GM18526 (cell line): ENCODE measurements around the gene SMIM45.

ENCODE experiments used
- POLR2A ChIP-seq: IDR thresholded peaks from 3 replicates; pipeline ENCODE4 v1.6.1; 2011; ENCODE audit not compliant: insufficient read length; ENCODE audit errors: extremely low read depth

The SMIM45 gene

GRCh38 chr22:41923595-41924276, 28.2 kb upstream of the SMIM45 start:
- no peak for TF ChIP-seq POLR2A

- TF ChIP-seq POLR2A = no peak
Measured at GRCh38 chr22:41925783-41926460, 26.0 kb upstream of the SMIM45 start.

- TF ChIP-seq POLR2A = no peak
Measured at GRCh38 chr22:41927813-41928212, 24.1 kb upstream of the SMIM45 start.

GRCh38 chr22:41928593-41929417, 23.1 kb upstream of the SMIM45 start:
- no peak for TF ChIP-seq POLR2A

GRCh38 chr22:41929418-41929810, 22.5 kb upstream of the SMIM45 start:
- TF ChIP-seq POLR2A = no peak

- TF ChIP-seq POLR2A = no peak
Measured at GRCh38 chr22:41931701-41932269, 20.2 kb upstream of the SMIM45 start.

GRCh38 chr22:41932353-41932752, 19.6 kb upstream of the SMIM45 start:
- no peak for TF ChIP-seq POLR2A

GRCh38 chr22:41933411-41934177, 18.4 kb upstream of the SMIM45 start:
- no peak for TF ChIP-seq POLR2A

- TF ChIP-seq POLR2A = no peak
Measured at GRCh38 chr22:41934284-41935014, 17.5 kb upstream of the SMIM45 start.

- no peak for TF ChIP-seq POLR2A
Measured at GRCh38 chr22:41935015-41935351, 17.0 kb upstream of the SMIM45 start.

- no peak for TF ChIP-seq POLR2A
Measured at GRCh38 chr22:41935509-41935908, 16.4 kb upstream of the SMIM45 start.

GRCh38 chr22:41936894-41937169, 15.1 kb upstream of the SMIM45 start:
- TF ChIP-seq POLR2A = no peak

- TF ChIP-seq POLR2A = peak; percentile 85
Measured at GRCh38 chr22:41939981-41940831, 11.7 kb upstream of the SMIM45 start.
